Measurements from ENCODE around the gene GOLGA8M.
"Not testable (repeated sequence)": the region's sequence is repeated elsewhere in the genome, so short reads cannot be mapped to it uniquely, and the experiment has no call there.

GRCh38 chr15:28738200-28738561, 26.0 kb upstream of the GOLGA8M start:
- TF ChIP-seq CTCF, POLR2A (IDR thresholded peaks at IDR 0.05): not testable (repeated sequence)
